SK-N-SH (cell line): ENCODE results near the gene SLC2A9.

Experiments used
- CTCF ChIP-seq: fragments of 200-600 bp; sonication (generic); IDR thresholded peaks from 2 replicates; pipeline ENCODE4 v1.6.1; 2017; ENCODE audit warnings: antibody characterized with exemption, mild to moderate bottlenecking, moderate library complexity
- EP300 ChIP-seq, 2 experiments: IDR thresholded peaks; 2 replicates each; pipeline versions ENCODE4 v1.4.0 to v1.6.1; 2012; ENCODE audit warnings: borderline replicate concordance in 1 of 2, low read depth in 1 of 2, low read length in 1 of 2
- POLR2AphosphoS5 ChIP-seq: IDR thresholded peaks from 2 replicates; pipeline ENCODE4 v1.6.1; 2012; ENCODE audit warnings: low read depth, low read length
- RCOR1 ChIP-seq: fragments of 150-350 bp; IDR thresholded peaks from 2 replicates; pipeline ENCODE4 v1.6.1; 2017; ENCODE audit warnings: antibody characterized with exemption, low read length
- REST ChIP-seq: IDR thresholded peaks from 2 replicates; pipeline ENCODE4 v1.6.1; 2012; ENCODE audit warnings: mild to moderate bottlenecking, low read depth, low read length, moderate library complexity
- RXRA ChIP-seq: IDR thresholded peaks from 2 replicates; pipeline ENCODE4 v1.4.0; 2012; ENCODE audit warnings: low read depth, mild to moderate bottlenecking, borderline replicate concordance
- USF2 ChIP-seq: fragments of 150-350 bp; IDR thresholded peaks from 2 replicates; pipeline ENCODE4 v1.6.1; 2017; ENCODE audit warnings: antibody characterized with exemption, low read length, low read depth, borderline replicate concordance
- TF ChIP-seq, protein P1 (sequence below): IDR thresholded peaks from 2 replicates; pipeline ENCODE4 v1.4.0; 2012; ENCODE audit warnings: low read depth, borderline replicate concordance
- TF ChIP-seq, protein P2 (sequence below): IDR thresholded peaks from 2 replicates; pipeline ENCODE4 v1.4.0; 2012; ENCODE audit warnings: low read depth

DNA sequence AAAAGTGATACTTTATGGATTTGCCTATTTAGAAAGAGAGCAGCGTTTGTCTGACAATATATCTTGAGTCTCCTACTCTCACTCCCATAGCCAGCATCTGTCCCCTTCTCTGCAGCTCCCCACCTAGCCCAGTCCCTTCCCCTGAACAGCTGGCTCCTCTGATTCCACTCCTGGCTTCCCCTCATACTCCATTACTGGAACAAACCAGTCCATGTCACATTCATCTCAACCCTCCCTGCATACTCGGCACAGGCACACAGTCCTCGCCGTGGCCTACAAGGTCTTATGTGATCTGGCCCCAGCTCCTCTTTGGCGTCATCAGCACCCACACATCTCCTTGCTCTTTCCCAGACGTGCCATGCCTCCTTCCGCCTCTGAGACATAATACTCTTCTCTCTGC, 36.7 kb downstream of the SLC2A9 start:
- no peak for TF ChIP-seq CTCF
- TF ChIP-seq EP300 (IDR thresholded peaks at IDR 0.05; ENCODE audit: borderline replicate concordance in 1 of 2, low read depth in 1 of 2, low read length in 1 of 2): no peak
- no peak for TF ChIP-seq USF2
- TF ChIP-seq, protein P1, sequence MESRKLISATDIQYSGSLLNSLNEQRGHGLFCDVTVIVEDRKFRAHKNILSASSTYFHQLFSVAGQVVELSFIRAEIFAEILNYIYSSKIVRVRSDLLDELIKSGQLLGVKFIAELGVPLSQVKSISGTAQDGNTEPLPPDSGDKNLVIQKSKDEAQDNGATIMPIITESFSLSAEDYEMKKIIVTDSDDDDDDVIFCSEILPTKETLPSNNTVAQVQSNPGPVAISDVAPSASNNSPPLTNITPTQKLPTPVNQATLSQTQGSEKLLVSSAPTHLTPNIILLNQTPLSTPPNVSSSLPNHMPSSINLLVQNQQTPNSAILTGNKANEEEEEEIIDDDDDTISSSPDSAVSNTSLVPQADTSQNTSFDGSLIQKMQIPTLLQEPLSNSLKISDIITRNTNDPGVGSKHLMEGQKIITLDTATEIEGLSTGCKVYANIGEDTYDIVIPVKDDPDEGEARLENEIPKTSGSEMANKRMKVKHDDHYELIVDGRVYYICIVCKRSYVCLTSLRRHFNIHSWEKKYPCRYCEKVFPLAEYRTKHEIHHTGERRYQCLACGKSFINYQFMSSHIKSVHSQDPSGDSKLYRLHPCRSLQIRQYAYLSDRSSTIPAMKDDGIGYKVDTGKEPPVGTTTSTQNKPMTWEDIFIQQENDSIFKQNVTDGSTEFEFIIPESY: no peak
- TF ChIP-seq POLR2AphosphoS5: no peak
- no peak for TF ChIP-seq RXRA
- TF ChIP-seq, protein P2, sequence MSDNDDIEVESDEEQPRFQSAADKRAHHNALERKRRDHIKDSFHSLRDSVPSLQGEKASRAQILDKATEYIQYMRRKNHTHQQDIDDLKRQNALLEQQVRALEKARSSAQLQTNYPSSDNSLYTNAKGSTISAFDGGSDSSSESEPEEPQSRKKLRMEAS: no peak
- no peak for TF ChIP-seq RCOR1
- TF ChIP-seq REST: no peak
